Dendritic cell treated with granulocyte-macrophage colony-stimulating factor and Interleukin-4, amounts not matched to agents 40 ng/mL and 50 ng/mL, for 4 days (primary cell): ENCODE data around the gene LYPD5.
A peak's percentile ranks its signal among the peaks of the same experiment; 100 is the strongest.
"Not testable (repeated sequence)": the region's sequence is repeated elsewhere in the genome, so short reads cannot be mapped to it uniquely, and the experiment has no call there.

Experiments used
- H3K27ac Mint-ChIP-seq: one replicate; pipeline ENCODE4 v1.8.0; 2022; ENCODE audit warnings: mild to moderate bottlenecking, mixed read lengths
- H3K27me3 Mint-ChIP-seq: one replicate; pipeline ENCODE4 v1.8.0; 2022; ENCODE audit warnings: mild to moderate bottlenecking, mixed read lengths
- H3K36me3 Mint-ChIP-seq: one replicate; pipeline ENCODE4 v1.8.0; 2022; ENCODE audit warnings: low read depth, mixed read lengths
- H3K4me1 Mint-ChIP-seq: one replicate; pipeline ENCODE4 v1.8.0; 2022; ENCODE audit warnings: low read depth, mixed read lengths
- H3K4me3 Mint-ChIP-seq: one replicate; pipeline ENCODE4 v1.8.0; 2022; ENCODE audit warnings: mild to moderate bottlenecking, moderate library complexity, mixed read lengths
- H3K9me3 Mint-ChIP-seq: one replicate; pipeline ENCODE4 v1.8.0; 2022; ENCODE audit warnings: mixed read lengths
- intact Hi-C: fragments of 100-400 bp; cut with micrococcal nuclease; formaldehyde crosslinking; loops from one replicate; pipeline ENCODE4 v1.15.0; 2022

Gene LYPD5

DNA sequence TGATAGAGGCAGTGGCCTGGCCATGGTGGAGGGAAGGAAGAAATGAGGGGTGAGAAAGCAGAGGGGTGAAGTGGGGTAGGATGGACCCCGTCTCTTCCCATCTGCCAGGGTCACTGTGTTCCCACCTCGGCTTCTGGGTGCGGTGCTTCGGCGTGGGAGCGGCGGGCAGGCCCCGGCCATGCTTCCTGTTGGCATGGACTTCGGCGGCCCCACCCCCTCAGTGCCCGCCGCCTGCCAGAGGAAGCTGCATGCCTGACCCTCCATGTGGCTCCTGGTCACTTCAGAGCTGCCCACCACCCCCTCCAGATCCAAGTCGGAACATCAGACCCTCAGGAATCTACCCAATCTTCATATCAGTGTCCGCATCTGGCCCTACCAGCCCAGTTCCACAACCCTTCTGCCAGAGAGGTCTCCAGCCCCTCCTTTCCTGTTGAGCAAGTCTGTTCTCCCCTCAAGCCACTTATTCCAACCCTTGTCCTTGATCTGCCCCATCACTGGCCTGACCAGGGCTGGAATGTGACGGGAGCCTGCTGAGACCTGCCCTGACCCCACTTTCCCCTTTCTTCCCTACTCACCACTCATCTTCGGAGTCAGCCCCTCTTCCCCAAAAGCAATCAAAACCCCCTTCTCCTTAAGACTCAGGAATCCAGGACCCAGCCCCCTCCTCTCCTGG, 23.0 kb downstream of the LYPD5 start:
- Mint-ChIP-seq H3K36me3 (peaks cover 14% of the 10 kb centered on the region), H3K4me3 (peak overlapping the region; percentile 79), H3K9me3 (no peaks in the 10 kb centered on the region), H3K27me3 (no peaks in the 10 kb centered on the region), H3K4me1 (peaks cover 93% of the 10 kb centered on the region), H3K27ac (peak overlapping the region; percentile 94)
- intact Hi-C loops, result no loop called here

DNA sequence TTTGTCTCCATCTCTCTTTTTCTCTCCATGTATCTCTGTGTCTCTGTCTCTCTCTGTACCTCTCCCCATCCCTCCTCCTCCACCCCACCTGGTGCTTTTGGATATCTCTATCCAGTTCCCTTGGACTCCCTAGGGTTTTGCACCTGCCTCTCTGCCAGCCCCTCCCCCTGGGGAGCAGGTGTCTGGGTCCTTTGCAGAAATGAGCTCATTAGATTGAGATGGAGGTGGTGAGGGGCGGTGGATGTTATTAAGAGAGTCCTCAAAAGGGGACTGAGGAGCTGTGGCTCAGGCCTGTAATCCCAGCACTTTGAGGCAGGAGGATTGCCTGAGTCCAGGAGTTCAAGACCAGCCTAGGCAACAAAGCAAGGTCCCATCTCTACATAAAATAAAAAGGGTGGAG, 23.6 kb downstream of the LYPD5 start:
- H3K27me3 Mint-ChIP-seq, result no peaks in the 10 kb centered on the region
- peaks cover 20% of the 10 kb centered on the region for H3K36me3 Mint-ChIP-seq
- H3K27ac Mint-ChIP-seq, result peak overlapping the region; percentile 94
- H3K9me3 Mint-ChIP-seq, result no peaks in the 10 kb centered on the region
- peaks cover 93% of the 10 kb centered on the region for H3K4me1 Mint-ChIP-seq
- intact Hi-C loops, result no loop called here
- H3K4me3 Mint-ChIP-seq, result peak overlapping the region; percentile 79

DNA sequence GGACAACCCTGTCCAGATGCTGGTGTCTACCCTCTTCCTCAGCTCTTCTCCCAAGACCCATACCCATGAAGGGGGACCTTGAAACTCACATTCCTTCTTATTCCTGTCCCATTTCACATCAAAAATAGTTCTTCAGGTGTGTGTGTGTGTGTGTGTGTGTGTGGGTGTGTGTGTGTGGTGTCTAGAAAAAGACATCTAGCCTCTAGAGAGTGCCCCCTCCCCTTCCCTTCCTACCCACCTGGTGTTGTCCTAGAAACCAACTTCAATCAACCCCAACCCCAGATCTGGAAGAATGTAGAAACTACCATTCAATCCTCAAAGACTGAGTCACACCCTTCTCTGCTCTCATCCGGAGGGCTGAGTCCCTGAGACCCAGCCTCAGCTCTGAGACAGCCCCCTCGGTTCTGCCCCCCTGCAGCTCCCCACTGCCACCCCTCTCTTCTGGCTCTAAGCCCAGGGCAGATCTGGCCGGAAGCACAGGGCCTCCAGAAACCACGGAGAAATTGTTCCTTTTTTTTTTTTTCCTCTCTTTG, 25.0 kb downstream of the LYPD5 start:
- H3K9me3 Mint-ChIP-seq, result no peaks in the 10 kb centered on the region
- H3K4me3 Mint-ChIP-seq, result peak overlapping the region; percentile 79
- no peaks in the 10 kb centered on the region for H3K27me3 Mint-ChIP-seq
- H3K27ac Mint-ChIP-seq, result peak overlapping the region; percentile 94
- H3K36me3 Mint-ChIP-seq, result peaks cover 35% of the 10 kb centered on the region
- intact Hi-C loops, result no loop called here
- H3K4me1 Mint-ChIP-seq, result peaks cover 83% of the 10 kb centered on the region

DNA sequence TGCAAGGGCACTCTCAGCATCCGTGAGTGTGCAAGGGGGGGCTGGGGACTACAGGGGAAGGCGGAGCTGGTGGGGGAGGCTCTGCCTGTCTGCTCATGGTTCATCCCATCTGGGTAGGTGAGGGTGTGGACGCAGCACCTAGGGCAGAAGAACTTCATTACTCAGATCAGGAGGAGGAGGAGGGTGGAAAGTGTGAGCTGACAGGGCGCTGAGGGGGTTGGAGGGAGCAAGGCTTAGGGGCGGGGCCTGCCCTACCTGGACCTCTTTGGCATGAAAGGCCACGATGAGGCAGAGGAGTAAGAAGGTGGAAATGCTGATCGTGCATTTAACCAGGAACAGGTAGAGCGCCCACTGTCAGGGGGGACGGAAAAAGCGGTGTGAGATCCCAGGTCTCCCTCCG, 26.0 kb downstream of the LYPD5 start:
- no peaks in the 10 kb centered on the region for H3K9me3 Mint-ChIP-seq
- H3K27ac Mint-ChIP-seq, result no peak overlapping the region
- peaks cover 74% of the 10 kb centered on the region for H3K4me1 Mint-ChIP-seq
- no peak overlapping the region for H3K4me3 Mint-ChIP-seq
- H3K27me3 Mint-ChIP-seq, result no peaks in the 10 kb centered on the region
- intact Hi-C loops, result no loop called here
- peaks cover 44% of the 10 kb centered on the region for H3K36me3 Mint-ChIP-seq

- Mint-ChIP-seq H3K4me1 (peaks cover 75% of the 10 kb centered on the region), H3K27ac (no peak overlapping the region), H3K4me3 (no peak overlapping the region), H3K36me3 (peaks cover 53% of the 10 kb centered on the region), H3K9me3 (no peaks in the 10 kb centered on the region), H3K27me3 (no peaks in the 10 kb centered on the region)
- intact Hi-C loops, result no loop called here
Observed at GRCh38 chr19:43775299-43775890, 26.9 kb downstream of the LYPD5 start.

- H3K27me3 Mint-ChIP-seq, H3K9me3 Mint-ChIP-seq, H3K27ac Mint-ChIP-seq, H3K4me3 Mint-ChIP-seq, intact Hi-C loops: not testable (repeated sequence)
- peaks cover 79% of the 10 kb centered on the region for H3K4me1 Mint-ChIP-seq
- peaks cover 58% of the 10 kb centered on the region for H3K36me3 Mint-ChIP-seq
Observed at GRCh38 chr19:43774940-43775258, 27.3 kb downstream of the LYPD5 start.

GRCh38 chr19:43774103-43774939, 27.9 kb downstream of the LYPD5 start:
- peaks cover 79% of the 10 kb centered on the region for H3K4me1 Mint-ChIP-seq
- H3K27ac Mint-ChIP-seq, result no peak overlapping the region
- peak overlapping the region; percentile 18 for H3K4me3 Mint-ChIP-seq
- intact Hi-C loops, result no loop called here
- no peaks in the 10 kb centered on the region for H3K9me3 Mint-ChIP-seq
- H3K36me3 Mint-ChIP-seq, result peaks cover 64% of the 10 kb centered on the region
- no peaks in the 10 kb centered on the region for H3K27me3 Mint-ChIP-seq

DNA sequence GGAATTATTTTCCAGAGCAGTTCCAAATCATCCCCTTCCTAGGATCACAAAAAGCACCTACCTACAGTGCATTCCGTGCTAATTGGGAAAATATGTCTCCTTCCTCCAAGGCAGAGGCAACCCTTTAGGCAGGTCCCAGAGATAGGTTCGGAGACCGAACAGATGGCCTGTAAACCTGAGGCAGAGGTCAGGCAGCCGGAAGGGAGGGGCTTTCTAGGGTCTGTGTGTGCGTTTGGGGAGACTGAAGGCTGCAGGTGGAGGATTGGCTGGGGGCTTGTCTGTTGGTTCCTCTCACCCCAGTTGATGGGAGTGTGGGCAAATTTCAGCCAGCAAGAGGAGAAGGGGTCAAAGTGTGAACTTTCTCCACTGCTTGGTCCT, 28.5 kb downstream of the LYPD5 start:
- peaks cover 79% of the 10 kb centered on the region for H3K4me1 Mint-ChIP-seq
- H3K9me3 Mint-ChIP-seq, result no peaks in the 10 kb centered on the region
- H3K36me3 Mint-ChIP-seq, result peaks cover 70% of the 10 kb centered on the region
- intact Hi-C loops, result no loop called here
- no peak overlapping the region for H3K4me3 Mint-ChIP-seq
- no peaks in the 10 kb centered on the region for H3K27me3 Mint-ChIP-seq
- H3K27ac Mint-ChIP-seq, result no peak overlapping the region

- no peaks in the 10 kb centered on the region for H3K9me3 Mint-ChIP-seq
- peak overlapping the region; percentile 24 for H3K27ac Mint-ChIP-seq
- intact Hi-C loops, result no loop called here
- H3K27me3 Mint-ChIP-seq, result no peaks in the 10 kb centered on the region
- H3K36me3 Mint-ChIP-seq, result peaks cover 84% of the 10 kb centered on the region
- H3K4me3 Mint-ChIP-seq, result no peak overlapping the region
- peaks cover 77% of the 10 kb centered on the region for H3K4me1 Mint-ChIP-seq
Observed at GRCh38 chr19:43769256-43769655, 33.0 kb downstream of the LYPD5 start.

DNA sequence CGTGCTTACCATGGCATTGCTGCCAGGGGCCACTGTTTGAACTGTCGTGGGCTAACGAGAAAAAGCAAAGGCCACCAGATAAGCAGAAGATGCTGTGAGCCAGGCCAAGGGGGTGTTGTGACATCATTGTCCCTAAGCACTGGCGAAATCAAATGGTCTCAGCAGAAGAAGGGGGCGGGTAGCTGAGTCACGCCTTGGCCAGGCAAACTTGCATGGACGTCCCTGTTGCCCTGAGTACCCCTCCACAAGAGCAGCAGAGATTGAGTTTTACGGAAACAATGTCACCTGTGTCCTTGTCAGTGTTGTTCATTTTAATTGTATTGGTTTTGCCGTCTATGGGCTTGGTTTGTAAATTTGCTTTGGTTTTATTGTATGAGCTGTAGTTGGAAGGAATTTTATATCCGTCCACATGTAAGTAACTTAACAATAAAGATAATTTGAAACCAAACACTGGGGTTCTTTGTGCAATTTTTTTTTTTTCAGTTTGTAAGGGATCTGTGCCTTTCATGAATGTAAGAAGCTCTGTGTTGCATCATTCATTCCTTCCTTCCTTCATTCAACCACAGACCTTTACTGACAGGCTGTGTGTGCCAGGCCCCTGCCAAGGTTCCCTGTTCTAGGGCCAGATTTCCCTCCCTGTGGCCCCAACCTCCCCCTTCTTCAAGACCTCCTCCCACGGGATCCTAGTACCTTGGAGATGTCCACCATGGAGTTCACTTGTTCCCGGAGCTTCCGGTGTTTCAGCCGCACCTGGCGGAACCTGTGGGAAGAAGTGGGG, 33.8 kb downstream of the LYPD5 start:
- H3K4me3 Mint-ChIP-seq, result no peak overlapping the region
- H3K27me3 Mint-ChIP-seq, result no peaks in the 10 kb centered on the region
- H3K27ac Mint-ChIP-seq, result peak overlapping the region; percentile 24
- peaks cover 76% of the 10 kb centered on the region for H3K36me3 Mint-ChIP-seq
- no peaks in the 10 kb centered on the region for H3K9me3 Mint-ChIP-seq
- H3K4me1 Mint-ChIP-seq, result peaks cover 77% of the 10 kb centered on the region
- intact Hi-C loops, result no loop called here

GRCh38 chr19:43767818-43768217, 34.4 kb downstream of the LYPD5 start:
- H3K4me1 Mint-ChIP-seq, result peaks cover 84% of the 10 kb centered on the region
- intact Hi-C loops, result loop anchor here (2.0 kb wide), 1 partner anchor 17 kb away; no protein-coding TSS in a partner anchor
- H3K9me3 Mint-ChIP-seq, result no peaks in the 10 kb centered on the region
- peak overlapping the region; percentile 92 for H3K27ac Mint-ChIP-seq
- no peak overlapping the region for H3K4me3 Mint-ChIP-seq
- no peaks in the 10 kb centered on the region for H3K27me3 Mint-ChIP-seq
- H3K36me3 Mint-ChIP-seq, result peaks cover 70% of the 10 kb centered on the region

DNA sequence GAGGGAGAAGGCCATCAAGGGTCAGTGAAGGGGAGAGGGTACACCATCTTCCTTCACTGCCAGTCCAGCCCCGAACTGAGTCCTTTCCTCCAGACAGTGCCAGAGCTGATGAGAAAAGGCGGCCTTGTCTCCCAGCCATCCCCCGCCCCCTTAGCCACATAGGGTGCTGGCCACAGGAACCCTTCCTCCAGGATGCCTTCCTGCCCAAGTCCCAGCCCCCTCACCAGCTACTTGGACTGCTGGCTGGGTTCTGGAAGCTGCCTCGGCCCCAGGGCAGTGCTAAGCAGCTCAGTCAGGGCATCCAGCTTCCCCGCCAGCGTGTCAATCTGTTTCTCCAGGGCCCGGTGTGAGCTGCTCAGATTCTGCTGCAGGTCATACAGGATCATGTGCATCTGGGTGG, 34.9 kb downstream of the LYPD5 start:
- H3K27me3 Mint-ChIP-seq, result no peaks in the 10 kb centered on the region
- peaks cover 89% of the 10 kb centered on the region for H3K4me1 Mint-ChIP-seq
- H3K27ac Mint-ChIP-seq, result peak overlapping the region; percentile 92
- peaks cover 65% of the 10 kb centered on the region for H3K36me3 Mint-ChIP-seq
- H3K4me3 Mint-ChIP-seq, result no peak overlapping the region
- intact Hi-C loops, result loop anchor here (2.0 kb wide), 1 partner anchor 17 kb away; no protein-coding TSS in a partner anchor
- no peaks in the 10 kb centered on the region for H3K9me3 Mint-ChIP-seq

- Mint-ChIP-seq H3K9me3 (no peaks in the 10 kb centered on the region), H3K36me3 (peaks cover 58% of the 10 kb centered on the region), H3K27ac (peak overlapping the region; percentile 92), H3K4me3 (peak overlapping the region; percentile 7), H3K4me1 (peaks cover 95% of the 10 kb centered on the region), H3K27me3 (no peaks in the 10 kb centered on the region)
- intact Hi-C loops, result loop anchor here (2.0 kb wide), 1 partner anchor 18 kb away; no protein-coding TSS in a partner anchor
Observed at GRCh38 chr19:43766755-43767043, 35.5 kb downstream of the LYPD5 start.
